Measurements from ENCODE around the gene TNRC6C.
"Not testable (repeated sequence)": the region's sequence is repeated elsewhere in the genome, so short reads cannot be mapped to it uniquely, and the experiment has no call there.

TNRC6C gene

GRCh38 chr17:77930780-77931768 lies 27.4 kb upstream of the TNRC6C start:
- DNase-seq = no peak

GRCh38 chr17:77933777-77934398 lies 24.6 kb upstream of the TNRC6C start:
- no peak for DNase-seq

- DNase-seq = no peak
Observed at GRCh38 chr17:77935121-77935571, 23.4 kb upstream of the TNRC6C start.

- not testable (repeated sequence) for DNase-seq
Observed at GRCh38 chr17:77935744-77936143, 22.8 kb upstream of the TNRC6C start.

- DNase-seq = no peak
Observed at GRCh38 chr17:77936881-77937280, 21.6 kb upstream of the TNRC6C start.

GRCh38 chr17:77941004-77941403 lies 17.5 kb upstream of the TNRC6C start:
- no peak for DNase-seq

- no peak for DNase-seq
Observed at GRCh38 chr17:77942112-77942988, 16.2 kb upstream of the TNRC6C start.

GRCh38 chr17:77943971-77944370 lies 14.5 kb upstream of the TNRC6C start:
- DNase-seq = no peak

GRCh38 chr17:77944390-77945222 lies 13.9 kb upstream of the TNRC6C start:
- no peak for DNase-seq

GRCh38 chr17:77946900-77947645 lies 11.4 kb upstream of the TNRC6C start:
- DNase-seq = no peak

GRCh38 chr17:77948690-77949114 lies 9.8 kb upstream of the TNRC6C start:
- no peak for DNase-seq

- DNase-seq = no peak
Observed at GRCh38 chr17:77951123-77951522, 7.4 kb upstream of the TNRC6C start.

GRCh38 chr17:77952368-77952767 lies 6.1 kb upstream of the TNRC6C start:
- DNase-seq = no peak

GRCh38 chr17:77957235-77957856 lies 1.2 kb upstream of the TNRC6C start:
- peak in 1 of 2 donors; percentile 4 for DNase-seq

- DNase-seq = no peak
Observed at GRCh38 chr17:77958716-77959125, 218 bp downstream of the TNRC6C start.

- DNase-seq = peak; percentile 26 to 30
Observed at GRCh38 chr17:77959126-77959925, 823 bp downstream of the TNRC6C start.

- peak; percentile 13 to 18 for DNase-seq
Observed at GRCh38 chr17:77959926-77960521, 1.5 kb downstream of the TNRC6C start.

GRCh38 chr17:77961741-77962140 lies 3.2 kb downstream of the TNRC6C start:
- DNase-seq = no peak

- DNase-seq = no peak
Observed at GRCh38 chr17:77962348-77962747, 3.8 kb downstream of the TNRC6C start.

Measured in activated CD4-positive, alpha-beta T cell treated with anti-CD3 and anti-CD28 coated beads for 4 hours (primary cell).